H1 (cell line): ENCODE measurements around the gene TMEM198. TPM values are rescaled to one million over a fixed set of nuclear protein-coding genes. Genes with fewer than 3 reads are reported as not detected.

Experiments
- CTCF ChIA-PET: fragments of 300-600 bp; sonication (Branson Sonifier 250); formaldehyde crosslinking; loops from one replicate; lab custom pipeline; 2021; ENCODE audit not compliant: partially characterized antibody; lab: Charles Lee
- POLR2A ChIA-PET: fragments of 300-600 bp; sonication (Branson Sonifier 250); formaldehyde crosslinking; loops from one replicate; lab custom pipeline; 2021; ENCODE audit warnings: inconsistent platforms; ENCODE audit not compliant: partially characterized antibody; lab: Charles Lee
- DNase-seq, 2 experiments: peaks; one replicate each; pipeline versions ENCODE4 v3.0.0 to v3.0.0-alpha.2; 2010 to 2022; ENCODE audit warnings: low spot score in 2 of 2, low read depth in 1 of 2, mixed read lengths in 1 of 2
- FAIRE-seq: peaks from 2 replicates; lab custom pipeline; 2011; peaks lifted over from hg19 to GRCh38; lab: Jason Lieb, UNC
- H2AFZ ChIP-seq: 2 replicates; pipeline ENCODE4 v1.8.1; 2012; ENCODE audit warnings: low read length, inconsistent platforms
- H2AK5ac ChIP-seq: 2 replicates; pipeline ENCODE4 v1.6.1; 2013; ENCODE audit warnings: low read depth, low read length
- H2BK120ac ChIP-seq: replicated peaks from 2 replicates; pipeline ENCODE3; 2013; ENCODE audit warnings: low read depth, low read length, inconsistent platforms
- H2BK12ac ChIP-seq: 2 replicates; pipeline ENCODE4 v1.6.1; 2013; ENCODE audit warnings: low read depth, low read length
- H2BK15ac ChIP-seq: 2 replicates; pipeline ENCODE4 v1.6.1; 2013; ENCODE audit warnings: low read length
- H2BK20ac ChIP-seq: 2 replicates; pipeline ENCODE4 v1.6.1; 2013; ENCODE audit warnings: low read length
- H2BK5ac ChIP-seq: 2 replicates; pipeline ENCODE4 v1.6.1; 2013; ENCODE audit warnings: low read depth, low read length
- H3K14ac ChIP-seq: 2 replicates; pipeline ENCODE4 v1.6.1; 2013; ENCODE audit warnings: inconsistent platforms; ENCODE audit not compliant: insufficient read length
- H3K18ac ChIP-seq: 2 replicates; pipeline ENCODE4 v1.6.1; 2013; ENCODE audit warnings: low read length; ENCODE audit errors: extremely low read depth
- H3K23ac ChIP-seq: 2 replicates; pipeline ENCODE4 v1.6.1; 2013; ENCODE audit warnings: inconsistent platforms; ENCODE audit not compliant: insufficient read length
- H3K23me2 ChIP-seq: 2 replicates; pipeline ENCODE4 v1.6.1; 2013; ENCODE audit warnings: low read depth, low read length
- H3K27ac ChIP-seq: 2 replicates; pipeline ENCODE4 v1.6.1; 2011; ENCODE audit warnings: low read depth, low read length, inconsistent platforms
- H3K27me3 ChIP-seq, 4 experiments: replicated peaks in 1 of 4; 1 replicate in 1 of 4; 2 replicates in 3 of 4; pipeline versions ENCODE4 v1.6.1 to v1.8.1; 2011 to 2013; ENCODE audit warnings: low read length in 3 of 4, mild to moderate bottlenecking in 3 of 4, inconsistent platforms in 2 of 4, mixed read lengths in 2 of 4, moderate library complexity in 1 of 4; ENCODE audit not compliant: control insufficient read depth in 3 of 4, insufficient read depth in 3 of 4; ENCODE audit errors: extremely low read depth in 1 of 4
- H3K36me3 ChIP-seq, 4 experiments: 2 replicates each; pipeline versions ENCODE4 v1.6.1 to v1.8.1; 2011 to 2013; ENCODE audit warnings: mild to moderate bottlenecking in 4 of 4, low read length in 3 of 4, moderate library complexity in 2 of 4, control low read depth in 1 of 4, inconsistent platforms in 1 of 4; ENCODE audit not compliant: insufficient read depth in 4 of 4, control insufficient read depth in 2 of 4
- H3K4ac ChIP-seq: replicated peaks from 2 replicates; pipeline ENCODE3; 2013; ENCODE audit warnings: low read length, low read depth, mixed read lengths, inconsistent platforms; ENCODE audit not compliant: insufficient read length
- H3K4me1 ChIP-seq, 4 experiments: replicated peaks in 1 of 4; 1 replicate in 1 of 4; 2 replicates in 3 of 4; pipeline versions ENCODE4 v1.6.1 to v1.8.1; 2011 to 2013; ENCODE audit warnings: low read length in 3 of 4, inconsistent platforms in 2 of 4, mixed read lengths in 1 of 4; ENCODE audit not compliant: insufficient read depth in 4 of 4, control insufficient read depth in 3 of 4
- H3K4me2 ChIP-seq, 2 experiments: 2 replicates each; pipeline versions ENCODE4 v1.6.1 to v1.8.1; 2011 to 2013; ENCODE audit warnings: low read depth in 2 of 2, low read length in 2 of 2, control low read depth in 1 of 2, inconsistent platforms in 1 of 2, mild to moderate bottlenecking in 1 of 2; ENCODE audit not compliant: insufficient read depth in 1 of 2
- H3K4me3 ChIP-seq, 4 experiments: fragments of 200-600, 300-600 bp in 1 of 4; sonication (generic), shearing (Covaris generic), sonication (Bioruptor Twin) in 1 of 4; 2 replicates each; pipeline versions ENCODE4 v1.5.1 to v1.8.1; 2011 to 2016; ENCODE audit warnings: low read length in 4 of 4, low read depth in 3 of 4, control low read depth in 2 of 4, inconsistent platforms in 2 of 4, mild to moderate bottlenecking in 2 of 4, mixed read lengths in 1 of 4, moderate library complexity in 1 of 4; ENCODE audit not compliant: insufficient read depth in 2 of 4; ENCODE audit errors: extremely low read depth in 1 of 4
- H3K56ac ChIP-seq: replicated peaks from 2 replicates; pipeline ENCODE3; 2013; ENCODE audit warnings: low read depth, mild to moderate bottlenecking, mixed read lengths, low read length, inconsistent platforms; ENCODE audit not compliant: insufficient read length
- H3K79me1 ChIP-seq: 2 replicates; pipeline ENCODE4 v1.6.1; 2013; ENCODE audit warnings: low read depth, low read length, control low read depth
- H3K79me2 ChIP-seq, 2 experiments: 2 replicates each; pipeline versions ENCODE4 v1.6.1 to v1.8.1; 2012 to 2013; ENCODE audit warnings: low read length in 2 of 2, mild to moderate bottlenecking in 2 of 2, inconsistent platforms in 1 of 2; ENCODE audit not compliant: insufficient read depth in 2 of 2, control insufficient read depth in 1 of 2
- H3K9ac ChIP-seq, 4 experiments: replicated peaks in 1 of 4; 1 replicate in 1 of 4; 2 replicates in 3 of 4; pipeline versions ENCODE4 v1.6.1 to v1.8.1; 2011 to 2013; ENCODE audit warnings: low read depth in 3 of 4, low read length in 3 of 4, control low read depth in 2 of 4, mild to moderate bottlenecking in 2 of 4, moderate library complexity in 2 of 4, inconsistent platforms in 1 of 4; ENCODE audit errors: extremely low read depth in 1 of 4
- H3K9me3 ChIP-seq, 2 experiments: 2 replicates each; pipeline versions ENCODE4 v1.6.1 to v1.8.1; 2012 to 2013; ENCODE audit warnings: mild to moderate bottlenecking in 2 of 2, moderate library complexity in 2 of 2, control low read depth in 1 of 2, inconsistent platforms in 1 of 2, low read depth in 1 of 2, low read length in 1 of 2, mixed read lengths in 1 of 2; ENCODE audit not compliant: insufficient read depth in 2 of 2
- H4K20me1 ChIP-seq, 2 experiments: replicated peaks in 1 of 2; 2 replicates each; pipeline versions ENCODE3 to v1.8.1; 2011 to 2013; ENCODE audit warnings: inconsistent platforms in 2 of 2, low read length in 2 of 2, mild to moderate bottlenecking in 1 of 2; ENCODE audit not compliant: insufficient read depth in 2 of 2, control insufficient read depth in 1 of 2
- H4K5ac ChIP-seq: 2 replicates; pipeline ENCODE4 v1.6.1; 2013; ENCODE audit warnings: low read length, low read depth, mixed read lengths, inconsistent platforms; ENCODE audit not compliant: insufficient read length
- H4K8ac ChIP-seq: 2 replicates; pipeline ENCODE4 v1.8.0; 2013; ENCODE audit warnings: mild to moderate bottlenecking, moderate library complexity, low read length, inconsistent platforms; ENCODE audit not compliant: insufficient read depth; ENCODE audit errors: extremely low read depth
- H4K91ac ChIP-seq: replicated peaks from 2 replicates; pipeline ENCODE3; 2013; ENCODE audit warnings: low read length, mixed read lengths, inconsistent platforms; ENCODE audit not compliant: insufficient read length
- JUND ChIP-seq: IDR thresholded peaks from 2 replicates; pipeline ENCODE4 v1.6.1; 2011; ENCODE audit warnings: mild to moderate bottlenecking, improper control_type of control experiment, low read length
- SP2 ChIP-seq: IDR thresholded peaks from 2 replicates; pipeline ENCODE4 v1.6.1; 2012; ENCODE audit warnings: mild to moderate bottlenecking, low read length, inconsistent platforms
- WGBS, 2 experiments: shearing (Covaris generic) in 1 of 2; methylation state at CpG; one replicate each; pipeline versions ENCODE4 v1.1.6 to v1.1.7; 2013 to 2015; ENCODE audit warnings: low lambda C conversion rate in 2 of 2, mixed read lengths in 2 of 2, inconsistent platforms in 1 of 2, low coverage in 1 of 2, missing lambda C conversion rate in 1 of 2; ENCODE audit not compliant: insufficient replicate concordance in 2 of 2, insufficient coverage in 1 of 2, insufficient read length in 1 of 2; ENCODE audit errors: extremely low coverage in 1 of 2, missing lambda C conversion rate in 1 of 2; 5-methylcytosine and 5-hydroxymethylcytosine counted together
- polyA plus RNA-seq, 7 experiments: library from polyadenylated mRNA; depleted of rRNA in 3 of 7; stranded (reverse) in 5 of 7; unstranded in 2 of 7; fragments of >200 nt in 5 of 7; fragments of 200-250 nt in 2 of 7; gene quantifications; 1 replicate in 5 of 7; 2 replicates in 1 of 7; 4 replicates in 1 of 7; pipeline versions ENCODE4 v1.2.1 to v1.2.3, GENCODE V29; 2011 to 2013; ENCODE audit warnings: missing spikeins in 2 of 7, mixed read lengths in 2 of 7
- total RNA-seq: library from RNA; stranded (reverse); fragmentation: NEBNext Ultra II Directional; extraction: Animal tissue kit (Norgen Biotek cat#: 25700); gene quantifications from 2 replicates; pipeline ENCODE4 v1.2.1, GENCODE V29; 2021

Gene TMEM198
- total and polyA plus RNA-seq, 2 of the 8 experiments (the other 6 are each of a cell fraction or from before 2014, with no cell fraction given): 10.2 to 10.4 TPM

- Histone ChIP-seq H2AFZ (no peak overlapping the region), H4K20me1 (peaks cover 14 to 23% of the 10 kb centered on the region in 2 experiments), H3K27ac (no peak overlapping the region), H3K79me1 (peaks cover 4% of the 10 kb centered on the region; the same call in 1 of the 2 replicates), H3K23ac (no peak overlapping the region), H4K5ac (no peak overlapping the region), H3K23me2 (peaks cover 14% of the 10 kb centered on the region; the same call in 1 of the 2 replicates), H4K91ac (no peak overlapping the region), H3K36me3 (peaks cover 4 to 16% (median 9%) of the 10 kb centered on the region in 4 experiments; a peak in 6 of 8 replicates), H3K4me2 (peak overlapping the region; percentile 62 to 90), H3K4me1 (peaks cover 2 to 13% (median 7%) of the 10 kb centered on the region in 4 experiments; a peak in 6 of 7 replicates), H3K79me2 (peaks cover 0 to 6% of the 10 kb centered on the region in 2 experiments; a peak in 1 of 4 replicates), H2AK5ac (no peak overlapping the region), H3K14ac (no peak overlapping the region), H3K27me3 (peaks cover 0 to 4% (median 0%) of the 10 kb centered on the region in 4 experiments; a peak in 2 of 7 replicates), H3K4me3 (peak overlapping the region; percentile 52 to 90 (median 64); a peak in 7 of 8 replicates), H2BK12ac (no peak overlapping the region)
- POLR2A ChIA-PET: interaction anchor here (0.9 to 3.3 kb wide), 13 partner anchors 9 to 106 kb away, joined by 3 to 44 read pairs (median 5); partner anchors contain the start of genes INHA, OBSL1 and STK11IP
- FAIRE-seq (no peak), DNase-seq (no peak)
- WGBS, 2 experiments: 63% methylated on average over 9 of the region's 9 CpGs; no CpG with 5 or more reads in 1 of the 2 experiments
- no peak for TF ChIP-seq JUND
- no peak for TF ChIP-seq SP2
- TF ChIP-seq, all 59 proteins: peak for 0
- H3K9ac ChIP-seq: peak overlapping the region in 3 of 4 experiments; percentile 39 to 78 (median 48); a peak in 4 of 7 replicates
- H4K8ac ChIP-seq: peak overlapping the region; percentile 73
- H2BK15ac ChIP-seq: no peak overlapping the region
- H3K9me3 ChIP-seq: no peaks in the 10 kb centered on the region
- H2BK20ac ChIP-seq: no peak overlapping the region
- no peak overlapping the region for H3K56ac ChIP-seq
- no peak overlapping the region for H2BK5ac ChIP-seq
- CTCF ChIA-PET: interaction anchor here (0.8 to 113.1 kb wide), 11 partner anchors 15 to 145 kb away, joined by 3 to 7248 read pairs (median 4); partner anchors contain the start of genes DES, GMPPA, INHA and OBSL1
- H3K18ac ChIP-seq: no peak overlapping the region
- no peak overlapping the region for H3K4ac ChIP-seq
- no peak overlapping the region for H2BK120ac ChIP-seq
Observed at GRCh38 chr2:219544567-219544966, 739 bp downstream of the TMEM198 start.
